Endothelial cell of umbilical vein (primary cell): ENCODE data around the gene TAF13. TPM values are rescaled to one million over a fixed set of nuclear protein-coding genes. Genes with fewer than 3 reads are reported as not detected.

ENCODE experiments used
- BruUV-seq: library from RNA; stranded (reverse); fragments of 400-500 nt; replicated peaks from 2 replicates; lab custom pipeline; 2021; lab: Mats Ljungman, UMichigan
- CTCF ChIA-PET: fragments of 300-600, 350-600 bp; sonication (Branson Sonifier 250); formaldehyde crosslinking; loops from one replicate; lab custom pipeline; 2021; ENCODE audit warnings: antibody characterized with exemption, inconsistent platforms; lab: Charles Lee
- POLR2A ChIA-PET: fragments of 300-600, 350-600 bp; sonication (Branson Sonifier 250); formaldehyde crosslinking; loops from one replicate; lab custom pipeline; 2021; ENCODE audit warnings: antibody characterized with exemption, inconsistent platforms; lab: Charles Lee
- DNase-seq: peaks from one replicate; pipeline ENCODE4 v3.0.0-alpha.2; 2011; ENCODE audit warnings: low read depth, low spot score
- FAIRE-seq: peaks from 2 replicates; lab custom pipeline; 2011; peaks lifted over from hg19 to GRCh38; lab: Jason Lieb, UNC
- H2AFZ ChIP-seq: 2 replicates; pipeline ENCODE4 v1.6.0; 2012; ENCODE audit warnings: low read depth, low read length, control low read depth, inconsistent platforms
- H3K27ac ChIP-seq: 2 replicates; pipeline ENCODE4 v1.5.1; 2011; ENCODE audit warnings: low read depth, mild to moderate bottlenecking, control low read depth, low read length, moderate library complexity; ENCODE audit not compliant: insufficient read depth
- H3K27me3 ChIP-seq, 2 experiments: 2 replicates each; pipeline versions ENCODE4 v1.6.0 to v1.6.1; 2011; ENCODE audit warnings: low read length in 2 of 2, mixed read lengths in 1 of 2; ENCODE audit not compliant: control insufficient read depth in 2 of 2, insufficient read depth in 2 of 2
- H3K36me3 ChIP-seq, 2 experiments: 2 replicates in 1 of 2; 3 replicates in 1 of 2; pipeline ENCODE4 v1.5.1; 2011; ENCODE audit warnings: low read length in 2 of 2, mild to moderate bottlenecking in 1 of 2, moderate library complexity in 1 of 2; ENCODE audit not compliant: control insufficient read depth in 2 of 2, insufficient read depth in 2 of 2; ENCODE audit errors: extremely low read depth in 1 of 2
- H3K4me1 ChIP-seq: 3 replicates; pipeline ENCODE4 v1.5.1; 2011; ENCODE audit warnings: mild to moderate bottlenecking, low read length; ENCODE audit not compliant: control insufficient read depth, insufficient read depth; ENCODE audit errors: extremely low read depth
- H3K4me2 ChIP-seq: 2 replicates; pipeline ENCODE4 v1.6.1; 2011; ENCODE audit warnings: low read length, control low read depth, mixed read lengths; ENCODE audit not compliant: insufficient read depth
- H3K4me3 ChIP-seq, 3 experiments: fragments of 200-600 bp in 1 of 3; sonication (generic), shearing (Covaris generic) in 1 of 3; replicated peaks in 1 of 3; 2 replicates each; pipeline ENCODE4 v1.5.1; 2011 to 2016; ENCODE audit warnings: control low read depth in 3 of 3, low read length in 3 of 3, mild to moderate bottlenecking in 2 of 3, inconsistent platforms in 1 of 3, low read depth in 1 of 3, moderate library complexity in 1 of 3; ENCODE audit not compliant: insufficient read depth in 1 of 3
- H3K79me2 ChIP-seq: 2 replicates; pipeline ENCODE4 v1.6.0; 2012; ENCODE audit warnings: low read length, inconsistent platforms; ENCODE audit not compliant: control insufficient read depth, insufficient read depth
- H3K9ac ChIP-seq: replicated peaks from 2 replicates; pipeline ENCODE3; 2011; ENCODE audit warnings: low read length, control low read depth; ENCODE audit not compliant: insufficient read depth; ENCODE audit errors: extremely low read depth
- H3K9me1 ChIP-seq: replicated peaks from 3 replicates; pipeline ENCODE4 v1.6.0; 2011; ENCODE audit warnings: mild to moderate bottlenecking, low read length; ENCODE audit not compliant: control insufficient read depth, insufficient read depth; ENCODE audit errors: extremely low read depth
- H3K9me3 ChIP-seq: replicated peaks from 2 replicates; pipeline ENCODE4 v1.5.1; 2012; ENCODE audit warnings: low read length, inconsistent platforms; ENCODE audit not compliant: control insufficient read depth, insufficient read depth
- H4K20me1 ChIP-seq: replicated peaks from 2 replicates; pipeline ENCODE3; 2011; ENCODE audit warnings: mild to moderate bottlenecking, low read length; ENCODE audit not compliant: control insufficient read depth, insufficient read depth; ENCODE audit errors: extremely low read depth
- CTCF ChIP-seq, 2 donors: IDR thresholded peaks; 1 replicate in 1 of 2; 2 replicates in 1 of 2; pipeline ENCODE4 v1.5.1; 2011; ENCODE audit warnings: low read length in 2 of 2, mild to moderate bottlenecking in 2 of 2, moderate library complexity in 2 of 2, control low read depth in 1 of 2, inconsistent platforms in 1 of 2, low read depth in 1 of 2; ENCODE audit not compliant: insufficient read depth in 1 of 2; ENCODE audit errors: extremely low read depth in 1 of 2
- EZH2 ChIP-seq: IDR thresholded peaks from 2 replicates; pipeline ENCODE4 v1.6.1; 2012; ENCODE audit warnings: borderline replicate concordance, low read depth, mild to moderate bottlenecking, moderate library complexity, low read length, inconsistent platforms; ENCODE audit not compliant: severe bottlenecking
- FOS ChIP-seq: IDR thresholded peaks from 2 replicates; pipeline ENCODE4 v1.6.1; 2011; ENCODE audit warnings: mild to moderate bottlenecking, low read length, moderate library complexity, borderline replicate concordance; ENCODE audit not compliant: insufficient read depth
- GATA2 ChIP-seq: IDR thresholded peaks from 2 replicates; pipeline ENCODE4 v1.7.0; 2011; ENCODE audit warnings: low read depth, mild to moderate bottlenecking, moderate library complexity, mixed read lengths, low read length; ENCODE audit not compliant: insufficient read length, insufficient read depth
- JUN ChIP-seq: IDR thresholded peaks from 2 replicates; pipeline ENCODE4 v1.6.1; 2011; ENCODE audit warnings: borderline replicate concordance, low read depth; ENCODE audit not compliant: insufficient read length, insufficient read depth
- MYC ChIP-seq: IDR thresholded peaks from one replicate; pipeline ENCODE4 v1.6.1; 2011; ENCODE audit warnings: mild to moderate bottlenecking, low read depth, low read length
- POLR2A ChIP-seq: IDR thresholded peaks from 2 replicates; pipeline ENCODE4 v1.6.1; 2012; ENCODE audit warnings: low read depth, mild to moderate bottlenecking, control low read depth, low read length
- POLR2AphosphoS5 ChIP-seq: IDR thresholded peaks from 2 replicates; pipeline ENCODE4 v1.6.1; 2012; ENCODE audit warnings: low read depth, mild to moderate bottlenecking, control low read depth, low read length, moderate library complexity; ENCODE audit not compliant: insufficient read depth
- dilution Hi-C: fragments of 300-500 bp; cut with MboI; formaldehyde crosslinking; loops from one replicate; pipeline ENCODE4 v1.15.0; 2019; ENCODE audit warnings: low sequenced_read_pairs; ENCODE audit not compliant: extremely low pct_ligation_motif_present
- intact Hi-C: fragments of 100-400 bp; cut with micrococcal nuclease; formaldehyde crosslinking; loops from one replicate; pipeline ENCODE4 v1.10.0; 2022
- polyA plus RNA-seq, 4 experiments: library from polyadenylated mRNA; depleted of rRNA in 3 of 4; stranded (reverse) in 3 of 4; unstranded in 1 of 4; fragments of >200 nt; gene quantifications; 2 replicates each; pipeline versions ENCODE4 v1.2.1 to v1.2.3, GENCODE V29; 2011 to 2012; ENCODE audit warnings: missing spikeins in 1 of 4
- total RNA-seq: library from RNA; stranded (reverse); gene quantifications from 2 replicates; pipeline ENCODE4 v1.2.3, GENCODE V29; 2021
- TF ChIP-seq, protein P1 (sequence below): IDR thresholded peaks from 2 replicates; pipeline ENCODE4 v1.6.1; 2011; ENCODE audit not compliant: insufficient read depth, insufficient read length

TAF13 gene
- total and polyA plus RNA-seq, 2 donors (not counting 3 experiments of a cell fraction or from before 2014, with no cell fraction given): 14.8 to 42.3 TPM

DNA sequence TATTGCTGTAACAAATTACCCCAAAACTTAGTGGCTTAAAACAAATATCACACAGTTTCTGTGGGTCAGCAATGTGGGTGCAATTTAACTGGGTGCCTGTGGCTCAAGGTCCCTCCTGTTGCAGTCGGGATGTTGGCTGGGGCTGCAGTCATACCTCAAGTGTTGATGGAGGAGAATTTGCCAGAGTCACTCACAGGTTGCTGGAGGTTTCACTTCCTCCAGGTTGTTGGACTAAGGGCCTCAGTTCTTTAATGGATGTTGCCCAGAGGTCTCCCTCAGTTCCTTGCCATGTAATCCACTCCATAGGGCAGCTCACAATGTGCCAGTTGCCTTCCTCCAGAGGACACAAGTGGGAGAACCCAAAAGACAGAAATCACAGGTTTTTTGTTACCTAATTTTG, 2.5 kb upstream of the TAF13 start:
- no peak for FAIRE-seq
- no peaks in the 10 kb centered on the region for H4K20me1 ChIP-seq
- H3K4me1 ChIP-seq: peaks cover 21% of the 10 kb centered on the region
- H3K27ac ChIP-seq: no peak overlapping the region
- peaks cover 0 to 2% of the 10 kb centered on the region in 2 experiments for H3K36me3 ChIP-seq
- no peaks in the 10 kb centered on the region for H3K9me3 ChIP-seq
- CTCF ChIA-PET: interaction anchor here (0.9 to 1.5 kb wide), 2 partner anchors 11 to 22 kb away, joined by 3 to 4 read pairs; no protein-coding TSS in a partner anchor
- H3K9me1 ChIP-seq: no peaks in the 10 kb centered on the region
- no peak overlapping the region for H3K4me2 ChIP-seq
- intact Hi-C loops: no loop called here
- H3K9ac ChIP-seq: no peak overlapping the region
- dilution Hi-C loops: no loop called here
- H3K79me2 ChIP-seq: peaks cover 19% of the 10 kb centered on the region
- POLR2A ChIA-PET: no interaction called here
- DNase-seq: no peak
- no peak overlapping the region for H2AFZ ChIP-seq
- H3K27me3 ChIP-seq: no peaks in the 10 kb centered on the region
- H3K4me3 ChIP-seq: no peak overlapping the region
- TF ChIP-seq EZH2 (no peak), JUN (no peak), CTCF (IDR thresholded peaks at IDR 0.05; ENCODE audit: extremely low read depth in 1 of 2, insufficient read depth in 1 of 2, low read depth in 1 of 2, low read length in 2 of 2) (no peak), MYC (no peak), GATA2 (no peak), FOS (no peak), POLR2A (no peak), POLR2AphosphoS5 (no peak)
- TF ChIP-seq, protein P1, sequence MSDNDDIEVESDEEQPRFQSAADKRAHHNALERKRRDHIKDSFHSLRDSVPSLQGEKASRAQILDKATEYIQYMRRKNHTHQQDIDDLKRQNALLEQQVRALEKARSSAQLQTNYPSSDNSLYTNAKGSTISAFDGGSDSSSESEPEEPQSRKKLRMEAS: no peak
- BruUV-seq: no TSS peak
